ENCODE results near the gene CPXM2.

CPXM2 gene

DNA sequence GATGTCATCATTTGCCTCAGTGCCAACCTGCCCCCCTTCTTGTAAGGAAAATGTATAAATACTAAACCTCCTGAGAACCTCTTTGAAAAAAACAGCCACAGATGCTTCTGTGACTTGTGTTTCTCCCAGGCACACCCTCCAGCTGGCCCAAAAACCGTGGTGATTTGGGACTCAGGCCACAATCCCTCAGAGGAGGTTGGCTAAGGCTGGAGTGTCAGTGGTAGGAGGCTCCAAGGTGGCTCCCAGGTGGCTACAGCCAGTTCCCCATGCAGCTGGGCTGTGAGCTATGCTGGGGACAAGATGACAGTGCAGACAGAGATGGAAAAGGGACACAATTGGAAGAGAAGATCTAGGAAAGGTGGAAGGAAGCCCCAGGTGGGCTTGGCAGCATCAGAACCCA lies 104.7 kb downstream of the CPXM2 start:
- TF ChIP-seq, protein P1, sequence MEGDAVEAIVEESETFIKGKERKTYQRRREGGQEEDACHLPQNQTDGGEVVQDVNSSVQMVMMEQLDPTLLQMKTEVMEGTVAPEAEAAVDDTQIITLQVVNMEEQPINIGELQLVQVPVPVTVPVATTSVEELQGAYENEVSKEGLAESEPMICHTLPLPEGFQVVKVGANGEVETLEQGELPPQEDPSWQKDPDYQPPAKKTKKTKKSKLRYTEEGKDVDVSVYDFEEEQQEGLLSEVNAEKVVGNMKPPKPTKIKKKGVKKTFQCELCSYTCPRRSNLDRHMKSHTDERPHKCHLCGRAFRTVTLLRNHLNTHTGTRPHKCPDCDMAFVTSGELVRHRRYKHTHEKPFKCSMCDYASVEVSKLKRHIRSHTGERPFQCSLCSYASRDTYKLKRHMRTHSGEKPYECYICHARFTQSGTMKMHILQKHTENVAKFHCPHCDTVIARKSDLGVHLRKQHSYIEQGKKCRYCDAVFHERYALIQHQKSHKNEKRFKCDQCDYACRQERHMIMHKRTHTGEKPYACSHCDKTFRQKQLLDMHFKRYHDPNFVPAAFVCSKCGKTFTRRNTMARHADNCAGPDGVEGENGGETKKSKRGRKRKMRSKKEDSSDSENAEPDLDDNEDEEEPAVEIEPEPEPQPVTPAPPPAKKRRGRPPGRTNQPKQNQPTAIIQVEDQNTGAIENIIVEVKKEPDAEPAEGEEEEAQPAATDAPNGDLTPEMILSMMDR (conservative IDR thresholded peaks at IDR 0.05): no peak
- TF ChIP-seq ZFX (IDR thresholded peaks at IDR 0.05): no peak
- H3K27ac ChIP-seq: no peak overlapping the region

DNA sequence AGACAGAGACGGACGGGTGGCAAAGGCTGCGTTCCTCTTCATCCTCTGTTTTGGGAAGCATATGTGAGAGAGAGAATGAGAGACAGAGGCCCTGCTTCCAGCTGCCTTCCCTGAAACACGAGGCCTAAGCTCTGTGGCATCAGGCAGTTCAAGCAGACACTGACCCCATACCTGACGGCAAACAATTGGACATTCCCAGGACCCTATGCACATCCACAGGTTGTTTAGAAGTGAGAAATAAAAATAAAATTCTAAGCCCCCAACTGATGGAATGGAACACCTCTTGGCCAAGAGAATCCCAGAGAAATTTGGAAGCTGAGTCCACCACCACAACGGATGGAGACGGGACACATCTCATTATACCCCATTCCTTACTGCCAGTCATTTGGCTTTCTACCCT lies 105.3 kb downstream of the CPXM2 start:
- no peak for TF ChIP-seq ZFX (IDR thresholded peaks at IDR 0.05)
- TF ChIP-seq, protein P1 (conservative IDR thresholded peaks at IDR 0.05): no peak
- H3K27ac ChIP-seq: no peak overlapping the region

DNA sequence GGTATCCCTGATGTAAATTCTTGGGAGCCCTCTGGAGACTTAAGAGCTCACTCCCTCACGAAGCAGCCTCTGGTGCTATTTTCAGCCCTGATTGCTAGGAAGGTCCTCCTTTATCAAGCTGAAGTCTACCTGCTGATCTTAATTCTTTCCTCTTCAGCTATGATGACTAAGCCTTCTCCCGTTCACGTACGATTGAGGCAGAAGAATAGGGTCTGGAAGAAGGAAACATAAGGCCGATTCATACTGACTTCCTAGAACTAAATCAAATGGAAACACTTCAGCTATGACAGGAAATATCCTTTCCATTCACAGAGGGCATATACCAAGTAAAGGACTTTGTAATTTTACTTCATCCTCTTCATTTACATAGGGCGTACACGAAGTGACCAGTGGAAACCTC lies 107.0 kb downstream of the CPXM2 start:
- H3K27ac ChIP-seq: no peak overlapping the region
- TF ChIP-seq, protein P1 (conservative IDR thresholded peaks at IDR 0.05): no peak
- TF ChIP-seq ZFX (IDR thresholded peaks at IDR 0.05): no peak

DNA sequence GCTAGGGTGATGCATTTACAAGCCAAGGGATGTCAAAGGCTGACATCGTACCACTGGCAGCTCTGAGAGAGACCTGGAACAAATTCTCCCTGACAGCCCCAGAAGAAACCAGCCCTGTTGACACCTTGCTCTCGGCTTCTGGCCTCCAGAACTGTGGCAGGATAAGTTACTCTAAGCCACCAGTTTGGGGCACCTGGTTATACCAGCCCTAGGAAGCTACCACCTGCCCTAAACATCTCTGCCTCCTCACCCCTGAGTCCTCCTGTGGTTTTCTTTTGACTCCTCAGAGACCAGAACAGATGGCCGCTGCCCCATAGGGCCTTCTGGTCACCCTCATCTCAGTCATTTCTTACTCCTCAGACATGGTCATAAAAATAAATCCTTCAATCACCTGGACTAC lies 107.4 kb downstream of the CPXM2 start:
- no peak for TF ChIP-seq ZFX (IDR thresholded peaks at IDR 0.05)
- TF ChIP-seq, protein P1 (conservative IDR thresholded peaks at IDR 0.05): no peak
- no peak overlapping the region for H3K27ac ChIP-seq

DNA sequence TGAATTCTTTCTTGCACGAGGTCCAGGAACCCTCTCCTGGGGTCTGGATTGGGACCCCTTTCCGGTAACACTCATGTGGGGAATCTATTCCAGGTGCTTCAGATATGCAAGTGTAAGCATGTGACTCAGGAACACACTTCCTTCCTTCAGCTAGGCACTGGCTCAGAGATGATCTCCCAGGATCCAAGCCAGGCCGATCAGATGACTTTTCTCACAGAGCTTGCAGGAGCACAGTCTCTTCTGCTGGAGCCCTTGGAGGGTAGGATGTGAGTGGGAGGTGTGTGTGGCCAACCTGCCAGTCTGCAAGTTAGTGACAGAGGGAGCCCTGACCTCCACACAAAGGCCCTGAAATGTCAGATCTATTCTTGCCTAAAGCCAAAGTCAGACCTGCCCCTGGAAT lies 108.3 kb downstream of the CPXM2 start:
- H3K27ac ChIP-seq: no peak overlapping the region
- TF ChIP-seq ZFX (IDR thresholded peaks at IDR 0.05): no peak
- TF ChIP-seq, protein P1 (conservative IDR thresholded peaks at IDR 0.05): no peak

DNA sequence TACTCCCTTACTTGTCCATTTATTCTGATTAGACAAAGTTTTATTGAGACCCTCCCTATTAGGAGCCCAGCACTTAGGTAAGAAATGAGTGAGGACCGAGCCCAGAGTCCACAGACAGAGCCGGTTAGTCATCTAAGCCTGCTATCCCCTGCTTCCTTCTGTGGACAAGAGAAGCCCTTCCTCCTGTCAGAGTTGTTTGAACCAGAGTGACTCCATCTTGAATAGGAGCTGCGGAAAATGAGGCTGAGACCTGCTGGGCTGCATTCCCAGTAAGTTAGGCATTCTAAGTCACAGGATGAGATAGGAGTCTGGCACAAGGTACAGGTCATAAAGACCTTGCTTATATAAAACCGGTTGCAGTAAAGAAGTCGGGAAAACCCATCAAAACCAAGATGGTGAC lies 109.1 kb downstream of the CPXM2 start:
- no peak overlapping the region for H3K27ac ChIP-seq
- TF ChIP-seq, protein P1 (conservative IDR thresholded peaks at IDR 0.05): no peak
- no peak for TF ChIP-seq ZFX (IDR thresholded peaks at IDR 0.05)

DNA sequence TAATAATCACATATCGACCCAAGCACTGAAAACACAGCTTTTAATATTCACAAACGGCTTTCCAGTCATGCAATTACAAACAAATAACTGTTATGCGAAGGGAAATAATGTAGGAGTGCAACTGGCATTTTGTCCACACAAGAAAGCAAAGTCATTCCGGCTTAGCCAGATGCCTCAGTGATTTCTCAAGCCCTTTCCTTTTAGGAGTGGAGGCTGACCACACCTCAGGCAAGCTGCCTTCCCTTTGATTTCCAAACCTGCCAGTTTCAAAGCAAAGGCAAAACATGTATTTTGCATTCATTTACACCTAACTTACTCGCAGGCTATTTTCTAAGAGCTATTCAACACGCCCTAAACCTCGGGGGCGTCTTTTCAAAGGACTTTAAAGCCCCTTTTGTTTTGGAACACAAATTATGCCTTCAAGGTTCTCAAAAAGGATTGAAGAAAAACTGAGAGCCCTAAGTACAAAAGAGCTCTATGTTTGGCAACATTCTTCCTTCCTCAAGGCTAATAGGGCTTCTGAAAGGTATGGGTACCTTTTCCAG lies 109.6 kb downstream of the CPXM2 start:
- H3K27ac ChIP-seq: no peak overlapping the region

More for the DNA sequence above, 109.6 kb downstream of the CPXM2 start:
- TF ChIP-seq, protein P1 (conservative IDR thresholded peaks at IDR 0.05): no peak
- TF ChIP-seq ZFX (IDR thresholded peaks at IDR 0.05): no peak
